KOPT-K1 (cell line): ENCODE results near the gene CFAP69.
"Not testable (repeated sequence)": the region's sequence is repeated elsewhere in the genome, so short reads cannot be mapped to it uniquely, and the experiment has no call there.

Experiments
- H3K27ac ChIP-seq: fragments of 200-600 bp; sonication (generic); 2 replicates; pipeline ENCODE4 v1.5.1; 2016; ENCODE audit warnings: antibody characterized with exemption, mild to moderate bottlenecking, low read depth, low read length; ENCODE audit not compliant: poor library complexity, severe bottlenecking
- H3K36me3 ChIP-seq: fragments of 200-600 bp; sonication (generic); 2 replicates; pipeline ENCODE4 v1.5.1; 2017; ENCODE audit warnings: antibody characterized with exemption, mild to moderate bottlenecking, low read length, moderate library complexity; ENCODE audit not compliant: insufficient read depth
- H3K9me3 ChIP-seq: fragments of 200-600 bp; sonication (generic); 2 replicates; pipeline ENCODE4 v1.5.1; 2017; ENCODE audit warnings: antibody characterized with exemption, low read length, mild to moderate bottlenecking; ENCODE audit not compliant: insufficient read depth, poor library complexity, severe bottlenecking

CFAP69 gene

GRCh38 chr7:90246171-90246570, 1.2 kb downstream of the CFAP69 start:
- peaks cover 14% of the 10 kb centered on the region for H3K9me3 ChIP-seq
- H3K27ac ChIP-seq = no peak overlapping the region
- no peaks in the 10 kb centered on the region for H3K36me3 ChIP-seq

DNA sequence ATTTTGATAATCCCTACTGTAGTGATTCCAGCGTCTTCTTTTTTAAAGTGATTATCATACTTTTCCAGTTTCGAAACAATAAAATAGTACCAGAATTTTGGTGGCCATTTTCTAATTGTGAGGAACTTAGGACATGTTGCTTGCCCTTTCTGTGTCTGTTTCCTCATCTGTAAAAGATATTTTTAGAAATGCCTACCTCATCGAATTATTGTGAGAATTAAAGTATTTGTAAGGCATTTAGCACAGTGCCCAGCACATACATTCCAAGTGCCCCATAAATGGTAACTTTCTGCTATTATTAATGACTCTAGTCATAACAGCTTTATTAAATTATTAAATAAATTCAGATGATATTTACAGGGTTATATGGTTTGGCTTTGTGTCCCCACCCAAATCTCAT, 3.7 kb downstream of the CFAP69 start:
- Histone ChIP-seq H3K36me3 (no peaks in the 10 kb centered on the region), H3K27ac (no peak overlapping the region), H3K9me3 (peaks cover 14% of the 10 kb centered on the region)

DNA sequence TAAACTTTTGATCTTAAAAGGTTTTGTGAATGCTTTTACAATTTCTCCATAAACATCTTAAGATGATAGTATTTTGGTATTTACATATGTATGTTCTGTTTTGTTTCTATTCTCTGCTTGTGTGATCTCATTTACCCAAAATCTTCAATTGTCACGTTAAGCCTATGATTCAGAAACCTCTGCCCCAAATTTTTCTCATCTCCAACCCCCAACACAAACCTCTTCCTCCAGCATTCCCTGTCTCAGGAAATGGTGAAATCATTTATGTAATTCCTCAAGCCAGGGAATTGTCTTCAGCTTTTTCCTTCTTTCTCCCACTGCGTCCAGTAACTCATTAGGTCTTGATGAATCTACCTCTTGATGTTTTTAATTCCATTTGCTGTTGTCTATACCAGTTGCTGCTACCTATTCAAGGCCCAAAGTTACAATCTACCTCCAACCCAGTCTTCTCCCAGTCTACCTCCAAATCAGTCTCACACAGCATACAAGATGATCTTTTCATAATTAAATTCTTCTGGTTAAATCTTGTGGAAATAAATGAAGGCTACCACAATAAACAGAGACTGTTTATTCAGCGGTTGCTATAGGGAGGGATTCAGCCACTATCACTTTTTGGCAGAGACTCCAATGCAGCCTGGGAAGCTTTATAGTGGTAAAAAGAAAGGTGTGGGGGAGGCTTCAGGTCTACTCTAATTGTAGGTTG, 5.8 kb downstream of the CFAP69 start:
- Histone ChIP-seq H3K9me3 (peaks cover 7% of the 10 kb centered on the region), H3K36me3 (no peaks in the 10 kb centered on the region), H3K27ac (no peak overlapping the region)

DNA sequence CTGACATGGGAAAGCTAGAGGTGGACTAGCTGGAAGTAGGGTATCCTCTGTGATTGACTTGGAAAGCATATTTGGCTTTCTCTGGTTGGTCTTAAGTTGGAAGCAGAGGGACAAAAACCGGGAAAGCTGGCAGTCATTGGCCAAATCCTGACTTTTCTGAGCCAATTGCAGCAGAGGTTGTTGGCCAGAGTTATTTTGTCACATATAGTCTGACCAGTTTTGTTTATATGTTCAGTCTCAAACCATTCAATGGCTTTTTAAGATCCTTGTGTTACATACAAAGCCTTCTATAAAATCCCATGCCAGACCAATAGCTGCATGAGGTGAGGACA, 6.3 kb downstream of the CFAP69 start:
- Histone ChIP-seq H3K9me3 (peaks cover 2% of the 10 kb centered on the region), H3K27ac (no peak overlapping the region), H3K36me3 (no peaks in the 10 kb centered on the region)

- H3K36me3 ChIP-seq, H3K9me3 ChIP-seq, H3K27ac ChIP-seq: not testable (repeated sequence)
Measured at GRCh38 chr7:90256011-90256410, 11.0 kb downstream of the CFAP69 start.

- Histone ChIP-seq H3K36me3 (no peaks in the 10 kb centered on the region), H3K27ac (no peak overlapping the region)
Measured at GRCh38 chr7:90256778-90257177, 11.8 kb downstream of the CFAP69 start.

DNA sequence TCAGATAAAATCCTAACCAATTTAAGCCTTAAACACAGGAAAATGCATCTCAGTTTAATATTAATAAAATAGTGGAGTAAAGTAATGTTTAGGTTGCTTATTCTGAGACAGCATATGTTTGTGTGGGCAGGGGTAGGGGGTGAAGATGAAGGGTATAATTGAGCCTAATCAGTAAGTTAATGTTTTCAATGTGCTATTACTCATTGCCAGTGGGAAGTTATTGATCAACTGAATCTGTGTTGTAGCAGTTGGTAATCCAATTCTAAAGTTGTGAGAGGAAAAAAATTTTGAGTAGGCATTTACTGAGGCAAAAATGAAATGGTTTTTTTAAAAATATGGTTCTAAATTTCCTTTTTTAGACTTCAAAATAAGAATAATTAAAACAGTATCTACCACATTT, 16.5 kb downstream of the CFAP69 start:
- H3K9me3 ChIP-seq = no peaks in the 10 kb centered on the region
- H3K36me3 ChIP-seq = no peaks in the 10 kb centered on the region
- no peak overlapping the region for H3K27ac ChIP-seq

More at GRCh38 chr7:90256778-90257177, 11.8 kb downstream of the CFAP69 start:
- no peaks in the 10 kb centered on the region for H3K9me3 ChIP-seq

GRCh38 chr7:90262438-90262837, 17.5 kb downstream of the CFAP69 start:
- Histone ChIP-seq H3K36me3 (no peaks in the 10 kb centered on the region), H3K27ac (no peak overlapping the region), H3K9me3 (no peaks in the 10 kb centered on the region)

DNA sequence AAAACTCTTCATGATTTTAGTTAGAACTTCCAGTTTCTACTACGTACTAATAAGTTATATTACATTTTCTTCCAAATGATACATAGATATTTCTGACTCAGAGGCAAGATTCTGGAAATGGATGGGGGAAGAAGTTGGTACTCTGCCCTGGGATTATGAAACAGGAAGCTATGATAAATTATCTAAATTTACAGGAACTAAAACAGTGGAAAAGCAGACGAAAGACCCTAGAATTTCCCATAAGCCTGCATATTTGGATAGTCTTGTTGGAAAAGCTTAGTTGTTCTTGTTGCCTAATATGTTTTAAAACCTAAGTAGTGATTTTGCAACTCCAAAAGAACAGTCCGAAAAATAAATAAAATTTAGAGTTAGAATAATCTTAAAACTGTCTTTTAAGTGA, 21.8 kb downstream of the CFAP69 start:
- no peak overlapping the region for H3K27ac ChIP-seq
- H3K9me3 ChIP-seq = no peaks in the 10 kb centered on the region
- H3K36me3 ChIP-seq = no peaks in the 10 kb centered on the region

DNA sequence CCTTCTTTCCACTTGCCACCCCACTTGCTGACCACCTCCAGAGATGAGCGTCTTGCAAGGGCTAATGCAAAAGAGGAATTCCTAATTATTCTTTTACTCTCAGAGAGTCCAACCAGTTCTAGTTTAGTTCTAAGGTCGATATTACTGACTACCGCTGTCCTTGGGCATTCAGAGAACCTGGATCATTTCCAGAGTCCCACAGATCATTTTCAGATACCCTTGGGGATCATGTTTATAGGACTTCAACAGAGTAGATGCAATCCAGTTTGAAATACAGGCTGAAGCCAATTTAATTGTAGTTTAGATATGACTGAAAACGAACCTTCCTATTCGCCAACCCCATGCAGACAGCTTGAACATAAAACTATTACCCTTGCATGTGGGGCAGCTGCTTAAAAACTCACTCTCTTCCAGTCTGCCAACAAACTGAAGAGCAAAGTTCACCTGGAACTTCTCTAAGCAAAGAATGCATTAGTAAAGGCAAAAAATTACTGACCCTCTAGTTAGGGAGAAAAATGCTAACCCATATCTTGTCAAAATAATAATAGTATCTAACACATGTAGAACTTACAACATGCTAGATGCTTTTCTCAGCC, 22.4 kb downstream of the CFAP69 start:
- Histone ChIP-seq H3K36me3 (no peaks in the 10 kb centered on the region), H3K9me3 (no peaks in the 10 kb centered on the region), H3K27ac (no peak overlapping the region)

DNA sequence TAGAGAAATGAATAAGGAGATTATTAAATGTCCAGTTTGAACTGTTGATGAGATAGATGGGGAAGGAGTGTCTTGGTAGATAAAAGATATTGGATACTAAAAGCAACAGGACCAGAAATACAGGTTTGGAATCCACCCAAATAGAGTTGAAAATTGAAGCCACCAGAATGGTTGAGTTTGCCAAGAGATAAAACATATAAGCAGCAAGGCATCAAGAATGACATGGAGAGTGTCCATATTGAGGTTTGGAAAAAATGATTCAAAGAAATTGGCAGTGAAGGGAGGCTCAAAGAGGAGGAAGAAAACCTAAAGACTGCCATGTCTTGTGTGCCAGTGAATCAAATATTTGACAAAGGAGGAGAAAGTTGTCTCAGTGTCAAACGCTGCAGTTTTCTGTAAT, 24.2 kb downstream of the CFAP69 start:
- Histone ChIP-seq H3K27ac (no peak overlapping the region), H3K36me3 (no peaks in the 10 kb centered on the region), H3K9me3 (no peaks in the 10 kb centered on the region)

DNA sequence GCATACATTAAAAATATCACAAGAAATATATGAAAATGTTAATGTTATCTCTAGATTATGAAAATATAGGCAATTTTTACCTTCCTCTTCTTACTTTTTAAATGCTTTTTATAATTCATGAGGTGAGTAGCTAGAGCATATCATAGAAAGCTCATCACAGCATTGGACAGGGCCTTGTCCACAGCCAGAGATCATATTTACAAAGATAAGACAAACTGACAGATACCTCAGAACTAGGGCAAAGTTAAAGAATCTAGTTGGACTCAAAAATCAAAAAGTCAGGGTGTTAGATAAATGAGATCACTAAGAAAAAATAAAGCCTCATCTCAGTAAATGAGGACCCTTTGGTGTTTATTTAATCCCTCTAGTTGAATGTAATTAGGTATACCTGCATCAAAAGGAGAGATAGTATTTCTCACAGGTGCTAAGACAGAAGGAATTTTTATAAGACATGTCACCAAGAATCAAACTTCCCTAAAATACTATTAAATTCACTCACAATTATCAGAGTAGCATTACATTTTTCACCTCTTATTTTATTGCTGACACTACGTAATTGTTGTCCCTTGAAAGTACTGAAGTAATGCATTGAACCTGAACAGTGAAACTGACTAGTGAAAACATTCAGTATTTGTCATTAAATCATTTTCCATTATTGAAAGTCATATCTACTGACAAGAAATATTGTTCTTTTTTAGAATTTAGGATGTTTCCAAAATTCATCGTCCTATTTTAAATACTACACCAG, 25.6 kb downstream of the CFAP69 start:
- no peak overlapping the region for H3K27ac ChIP-seq
- no peaks in the 10 kb centered on the region for H3K9me3 ChIP-seq
- H3K36me3 ChIP-seq = no peaks in the 10 kb centered on the region

DNA sequence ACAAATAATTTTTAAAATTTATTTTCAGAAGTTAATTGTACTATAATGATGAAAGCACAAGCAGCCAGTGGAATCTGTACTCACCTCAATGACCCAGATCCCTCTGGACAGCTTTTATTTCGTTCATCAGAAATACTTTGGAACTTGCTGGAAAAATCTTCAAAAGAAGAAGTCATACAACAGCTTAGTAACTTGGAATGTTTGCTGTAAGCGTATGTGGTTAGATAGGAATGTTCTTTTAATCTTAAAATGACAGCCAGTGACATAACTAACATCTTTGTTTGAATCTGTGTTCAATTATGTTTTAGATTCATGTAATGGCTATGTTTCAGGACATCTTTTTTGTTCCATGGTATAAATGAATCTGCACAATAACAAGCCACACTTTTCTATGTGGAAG, 26.8 kb downstream of the CFAP69 start:
- Histone ChIP-seq H3K9me3 (no peaks in the 10 kb centered on the region), H3K36me3 (no peaks in the 10 kb centered on the region), H3K27ac (no peak overlapping the region)

- no peaks in the 10 kb centered on the region for H3K36me3 ChIP-seq
- H3K9me3 ChIP-seq = no peaks in the 10 kb centered on the region
- no peak overlapping the region for H3K27ac ChIP-seq
Measured at GRCh38 chr7:90272242-90272641, 27.3 kb downstream of the CFAP69 start.

- no peaks in the 10 kb centered on the region for H3K36me3 ChIP-seq
- no peak overlapping the region for H3K27ac ChIP-seq
- no peaks in the 10 kb centered on the region for H3K9me3 ChIP-seq
Measured at GRCh38 chr7:90274161-90274560, 29.2 kb downstream of the CFAP69 start.
